Ovary (tissue), 3 donors: ENCODE measurements around the gene DDR2.

Experiments used
- EP300 ChIP-seq: sonication (generic); formaldehyde crosslinking; IDR thresholded peaks from one replicate; pipeline ENCODE4 v1.6.1; 2017; ENCODE audit warnings: antibody characterized with exemption
- POLR2A ChIP-seq: fragments of 450-650 bp; IDR thresholded peaks from one replicate; pipeline ENCODE4 v1.6.1; 2017; ENCODE audit warnings: antibody characterized with exemption, mild to moderate bottlenecking, moderate library complexity
- TF ChIP-seq, protein P1 (sequence below), 3 donors: fragments of 450-650 bp in 2 of 3; fragments of 200-600 bp in 1 of 3; IDR thresholded peaks; one replicate each; pipeline versions ENCODE4 v1.5.1 to v1.8.0; 2016 to 2022; ENCODE audit warnings: antibody characterized with exemption in 3 of 3, mild to moderate bottlenecking in 1 of 3
- donor health status: DM: no; HTN: no; CAD: no.

DNA sequence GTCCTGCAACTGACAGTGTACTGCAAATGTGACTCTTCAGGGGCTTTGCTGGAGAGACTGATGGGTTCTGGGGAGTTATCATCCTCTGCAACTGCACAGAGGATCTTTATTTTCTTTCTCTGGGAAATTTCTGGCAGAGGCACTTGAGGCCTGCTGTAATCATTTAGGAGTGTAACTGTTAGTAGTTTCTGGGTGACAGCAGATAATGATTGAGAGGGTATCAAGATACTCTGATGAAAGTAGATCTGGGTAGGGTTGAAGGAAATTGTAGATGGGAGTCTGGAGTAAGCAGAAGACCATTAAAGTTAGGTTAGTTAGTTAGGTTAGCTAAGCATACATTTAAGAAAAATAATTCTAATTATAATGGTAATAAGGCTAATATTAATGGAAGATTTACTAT lies 11.0 kb upstream of the DDR2 start:
- TF ChIP-seq, protein P1, sequence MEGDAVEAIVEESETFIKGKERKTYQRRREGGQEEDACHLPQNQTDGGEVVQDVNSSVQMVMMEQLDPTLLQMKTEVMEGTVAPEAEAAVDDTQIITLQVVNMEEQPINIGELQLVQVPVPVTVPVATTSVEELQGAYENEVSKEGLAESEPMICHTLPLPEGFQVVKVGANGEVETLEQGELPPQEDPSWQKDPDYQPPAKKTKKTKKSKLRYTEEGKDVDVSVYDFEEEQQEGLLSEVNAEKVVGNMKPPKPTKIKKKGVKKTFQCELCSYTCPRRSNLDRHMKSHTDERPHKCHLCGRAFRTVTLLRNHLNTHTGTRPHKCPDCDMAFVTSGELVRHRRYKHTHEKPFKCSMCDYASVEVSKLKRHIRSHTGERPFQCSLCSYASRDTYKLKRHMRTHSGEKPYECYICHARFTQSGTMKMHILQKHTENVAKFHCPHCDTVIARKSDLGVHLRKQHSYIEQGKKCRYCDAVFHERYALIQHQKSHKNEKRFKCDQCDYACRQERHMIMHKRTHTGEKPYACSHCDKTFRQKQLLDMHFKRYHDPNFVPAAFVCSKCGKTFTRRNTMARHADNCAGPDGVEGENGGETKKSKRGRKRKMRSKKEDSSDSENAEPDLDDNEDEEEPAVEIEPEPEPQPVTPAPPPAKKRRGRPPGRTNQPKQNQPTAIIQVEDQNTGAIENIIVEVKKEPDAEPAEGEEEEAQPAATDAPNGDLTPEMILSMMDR (IDR thresholded peaks at IDR 0.05) = no peak
- TF ChIP-seq POLR2A (no peak), EP300 (no peak)
